NOMO-1 treated with dmso at 0.1 percent for 144 hours (cell line): ENCODE results near the gene AARS2.
A peak's percentile ranks its signal among the peaks of the same experiment; 100 is the strongest.

Experiments
- DNase-seq: peaks from one replicate; lab custom pipeline; 2025; ENCODE audit not compliant: unreplicated experiment; lab: John Stamatoyannopoulos, UW

Gene AARS2

GRCh38 chr6:44264154-44265006 lies 48.8 kb downstream of the AARS2 start:
- peak; percentile 75 for DNase-seq

DNA sequence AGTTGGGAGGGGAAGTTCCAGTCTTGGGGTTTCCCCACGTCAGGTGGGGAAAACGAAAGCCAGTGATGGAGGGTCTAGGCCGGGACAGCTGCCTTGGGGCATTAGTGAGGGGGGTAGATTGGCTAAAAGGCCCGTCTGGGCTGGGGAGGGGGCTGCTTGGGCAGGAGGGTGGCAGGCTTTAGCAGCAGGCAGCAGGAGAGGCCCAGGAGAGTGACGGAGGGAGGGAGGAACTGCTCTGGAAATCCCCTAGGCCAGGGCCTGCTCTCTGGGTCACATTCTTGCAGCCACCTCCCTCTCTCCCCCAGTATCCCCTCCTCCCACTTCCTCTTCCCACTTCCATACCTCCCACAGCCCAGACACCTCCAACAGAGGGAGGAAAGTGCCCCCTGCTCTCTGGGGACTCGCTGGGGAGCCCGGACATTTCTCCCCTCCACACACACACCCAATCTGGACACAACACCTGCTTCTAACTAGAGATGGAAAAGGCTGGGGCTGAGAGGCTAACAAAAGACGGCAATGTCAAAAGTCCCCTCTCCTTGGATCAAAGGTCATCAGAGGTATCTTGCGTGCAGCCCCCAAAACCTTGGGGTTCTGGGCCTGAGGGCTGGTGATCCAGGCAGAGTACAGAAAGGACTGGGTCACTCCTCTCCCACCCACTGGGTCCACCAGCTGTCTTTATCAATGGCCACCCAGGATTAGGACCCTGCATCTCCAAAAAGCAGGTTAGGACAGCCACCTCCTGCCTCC lies 49.6 kb downstream of the AARS2 start:
- no peak for DNase-seq

GRCh38 chr6:44262467-44263353 lies 50.4 kb downstream of the AARS2 start:
- no peak for DNase-seq

- no peak for DNase-seq
Measured at GRCh38 chr6:44261581-44261980, 51.6 kb downstream of the AARS2 start.

- DNase-seq = no peak
Measured at GRCh38 chr6:44260451-44261297, 52.5 kb downstream of the AARS2 start.

GRCh38 chr6:44260011-44260410 lies 53.1 kb downstream of the AARS2 start:
- no peak for DNase-seq

GRCh38 chr6:44258921-44259320 lies 54.2 kb downstream of the AARS2 start:
- no peak for DNase-seq

GRCh38 chr6:44258325-44258863 lies 54.8 kb downstream of the AARS2 start:
- no peak for DNase-seq

- no peak for DNase-seq
Measured at GRCh38 chr6:44257753-44258324, 55.3 kb downstream of the AARS2 start.

- peak; percentile 48 for DNase-seq
Measured at GRCh38 chr6:44257025-44257752, 56.0 kb downstream of the AARS2 start, which contains the start of gene SLC35B2. Gene SLC35B2 (minus strand): TSS chr6:44257528. CDS start chr6:44257410, 118 bp downstream.

- no peak for DNase-seq
Measured at GRCh38 chr6:44256775-44257024, 56.4 kb downstream of the AARS2 start.

DNA sequence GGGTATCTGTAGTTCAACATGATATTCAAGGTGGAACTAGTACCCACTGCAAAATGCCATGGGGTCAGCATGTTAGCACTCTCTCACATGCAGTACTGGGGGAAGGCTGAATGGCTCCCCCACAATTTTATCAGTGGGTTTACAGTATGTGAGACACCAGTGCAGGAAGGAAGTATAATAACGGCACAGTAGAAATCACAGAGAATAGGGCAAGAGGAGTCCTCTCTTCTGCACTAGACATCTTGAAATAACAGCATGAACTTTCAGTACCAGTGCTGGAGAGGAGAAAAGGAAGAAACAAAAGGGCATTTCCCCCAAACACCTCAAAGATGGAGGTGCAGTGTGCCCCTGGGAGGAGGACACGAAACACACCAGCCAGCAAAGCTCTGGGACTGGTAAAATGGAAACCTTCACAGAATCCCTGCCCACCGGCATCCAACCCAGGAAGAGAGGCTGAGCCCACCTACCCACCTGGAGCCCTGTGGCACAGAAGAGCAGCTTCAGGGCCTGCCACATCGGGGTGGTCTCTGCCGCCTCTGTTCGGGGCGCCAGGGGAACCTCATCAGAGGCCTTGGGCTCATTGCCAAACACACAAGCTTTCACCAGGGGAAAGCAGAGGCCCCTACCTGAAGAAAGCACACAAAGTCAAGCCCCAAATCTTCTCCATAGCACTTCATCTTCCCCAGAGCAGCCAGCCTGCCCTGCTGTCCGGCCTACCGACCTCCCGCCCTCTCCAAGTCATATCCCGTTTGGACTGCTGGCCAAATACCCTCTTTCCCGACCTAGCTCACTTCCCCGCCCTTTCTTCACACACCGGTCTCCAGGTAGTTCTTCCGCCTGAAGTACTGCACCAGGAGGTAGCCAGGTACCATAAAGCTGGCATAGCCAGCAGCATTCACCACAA lies 57.0 kb downstream of the AARS2 start:
- DNase-seq = no peak

- DNase-seq = no peak
Measured at GRCh38 chr6:44255105-44255808, 57.9 kb downstream of the AARS2 start.

- no peak for DNase-seq
Measured at GRCh38 chr6:44254191-44255104, 58.7 kb downstream of the AARS2 start.

GRCh38 chr6:44253307-44254101 lies 59.6 kb downstream of the AARS2 start:
- peak; percentile 17 for DNase-seq
